GM12878 (cell line): ENCODE results near the gene SYTL4. TPM values are rescaled to one million over a fixed set of nuclear protein-coding genes. Genes with fewer than 3 reads are reported as not detected.

ENCODE experiments used
- ATAC-seq: fragments of 200-7000 bp; cut with Tn5 transposase; 3 replicates; pipeline ENCODE4 v1.9.1; 2020; ENCODE audit warnings: mild to moderate bottlenecking, moderate library complexity
- BruUV-seq: library from RNA; stranded (reverse); fragments of 400-500 nt; replicated peaks from 2 replicates; lab custom pipeline; 2021; lab: Mats Ljungman, UMichigan
- CTCF ChIA-PET: fragments of 300-600 bp; sonication (Branson Sonifier 250); formaldehyde crosslinking; extraction: SDS; loops from one replicate; lab custom pipeline; 2021; ENCODE audit warnings: inconsistent platforms; lab: Yijun Ruan, JAX
- POLR2A ChIA-PET: fragments of 350-600 bp; formaldehyde crosslinking; extraction: SDS; loops from one replicate; lab custom pipeline; 2021; ENCODE audit warnings: inconsistent platforms; lab: Charles Lee
- RAD21 ChIA-PET: fragments of 300-600 bp; sonication (Branson Sonifier 250); formaldehyde crosslinking; loops from one replicate; lab custom pipeline; 2023; ENCODE audit warnings: antibody characterized with exemption; ENCODE audit not compliant: unreplicated experiment; lab: Charles Lee
- SMC1A ChIA-PET: fragments of 300-600 bp; sonication (Branson Sonifier 250); formaldehyde crosslinking; loops from one replicate; lab custom pipeline; 2023; ENCODE audit not compliant: unreplicated experiment, uncharacterized antibody; lab: Charles Lee
- DNase-seq: peaks from one replicate; pipeline ENCODE4 v3.0.0-alpha.2; 2011; ENCODE audit warnings: low read depth, low spot score
- FAIRE-seq: peaks from 3 replicates; lab custom pipeline; 2011; peaks lifted over from hg19 to GRCh38; lab: Jason Lieb, UNC
- H2AFZ ChIP-seq: 2 replicates; pipeline ENCODE4 v1.6.0; 2011; ENCODE audit warnings: low read depth, low read length, control low read depth; ENCODE audit not compliant: control insufficient read depth
- H3K27ac ChIP-seq: 2 replicates; pipeline ENCODE4 v1.5.1; 2011; ENCODE audit warnings: control low read depth; ENCODE audit not compliant: control insufficient read depth, insufficient read depth
- H3K27me3 ChIP-seq, 2 experiments: replicated peaks in 1 of 2; 2 replicates each; pipeline versions ENCODE4 v1.6.0 to v1.6.1; 2011; ENCODE audit warnings: low read length in 1 of 2; ENCODE audit not compliant: control insufficient read depth in 2 of 2, insufficient read depth in 2 of 2
- H3K36me3 ChIP-seq, 2 experiments: 2 replicates each; pipeline ENCODE4 v1.5.1; 2011; ENCODE audit warnings: low read length in 1 of 2; ENCODE audit not compliant: control insufficient read depth in 2 of 2, insufficient read depth in 2 of 2
- H3K4me1 ChIP-seq: 2 replicates; pipeline ENCODE4 v1.6.1; 2011; ENCODE audit warnings: mild to moderate bottlenecking, low read length, moderate library complexity, mixed read lengths; ENCODE audit not compliant: control insufficient read depth, insufficient read depth
- H3K4me2 ChIP-seq: 2 replicates; pipeline ENCODE4 v1.6.0; 2011; ENCODE audit warnings: control low read depth; ENCODE audit not compliant: control insufficient read depth, insufficient read depth
- H3K4me3 ChIP-seq: fragments of 200-600 bp; sonication (generic); 2 replicates; pipeline ENCODE4 v1.5.1; 2016
- H3K79me2 ChIP-seq: 2 replicates; pipeline ENCODE4 v1.6.0; 2011; ENCODE audit warnings: low read length; ENCODE audit not compliant: control insufficient read depth, insufficient read depth
- H3K9ac ChIP-seq: 2 replicates; pipeline ENCODE4 v1.8.0; 2011; ENCODE audit warnings: low read length, control low read depth, mixed read lengths; ENCODE audit not compliant: control insufficient read depth, insufficient read depth
- H3K9me3 ChIP-seq: replicated peaks from 3 replicates; pipeline ENCODE4 v1.5.1; 2011; ENCODE audit warnings: mild to moderate bottlenecking, low read length; ENCODE audit not compliant: control insufficient read depth, insufficient read depth
- H4K20me1 ChIP-seq: 2 replicates; pipeline ENCODE4 v1.6.0; 2011; ENCODE audit not compliant: control insufficient read depth, insufficient read depth
- RAD51 ChIP-seq: fragments of 450-650 bp; IDR thresholded peaks from 2 replicates; pipeline ENCODE4 v1.6.1; 2016; ENCODE audit warnings: moderate library complexity, mild to moderate bottlenecking, inconsistent platforms
- RB1 ChIP-seq: fragments of 450-650 bp; formaldehyde crosslinking; IDR thresholded peaks from 2 replicates; pipeline ENCODE4 v1.6.1; 2017; ENCODE audit warnings: mild to moderate bottlenecking, borderline replicate concordance
- SPI1 ChIP-seq: IDR thresholded peaks from 2 replicates; pipeline ENCODE4 v1.6.1; 2011; ENCODE audit warnings: low read depth, mild to moderate bottlenecking, low read length, moderate library complexity, borderline replicate concordance; ENCODE audit not compliant: insufficient read depth
- WGBS: methylation state at CpG from one replicate; pipeline ENCODE4 v1.1.6; 2016; ENCODE audit warnings: low lambda C conversion rate; ENCODE audit not compliant: insufficient replicate concordance, insufficient coverage; ENCODE audit errors: missing lambda C conversion rate; 5-methylcytosine and 5-hydroxymethylcytosine counted together
- in situ Hi-C: fragments of 300-500 bp; cut with MboI; formaldehyde crosslinking; loops from 9 replicates; pipeline ENCODE4 v1.14.3; 2018; ENCODE audit warnings: mixed read lengths
- intact Hi-C: fragments of 100-400 bp; cut with micrococcal nuclease; formaldehyde crosslinking; loops from one replicate; pipeline ENCODE4 v1.14.2; 2022; ENCODE audit not compliant: unreplicated experiment
- polyA plus RNA-seq, 11 experiments: library from polyadenylated mRNA; depleted of rRNA in 4 of 11; unstranded in 6 of 11; stranded (reverse) in 5 of 11; fragments of >200 nt; fragmentation: Nextera tagmentation in 4 of 11; fragmentation: Illumina TruSeq in 1 of 11; extraction: Ambion mirVana in 4 of 11; extraction: Trizol in 1 of 11; gene quantifications; 1 replicate in 1 of 11; 2 replicates in 10 of 11; pipeline versions ENCODE4 v1.2.1 to v1.2.3, GENCODE V29; 2011 to 2016; ENCODE audit warnings: inconsistent platforms in 2 of 11, missing spikeins in 2 of 11, low read depth in 1 of 11
- total RNA-seq, 4 experiments: library from RNA; depleted of rRNA in 3 of 4; stranded (reverse); fragments of >200 nt in 3 of 4; fragmentation: Illumina TruSeq in 1 of 4; extraction: Trizol in 1 of 4; gene quantifications; 2 replicates each; pipeline versions ENCODE4 v1.2.1 to v1.2.3, GENCODE V29; 2013 to 2021
- TF ChIP-seq, protein P1 (sequence below): IDR thresholded peaks from 2 replicates; pipeline ENCODE4 v1.6.1; 2012; ENCODE audit warnings: low read depth, low read length, improper control_type of control experiment
- TF ChIP-seq, protein P2 (sequence below): IDR thresholded peaks from 2 replicates; pipeline ENCODE4 v1.6.1; 2011; ENCODE audit warnings: borderline replicate concordance, low read depth, mild to moderate bottlenecking, moderate library complexity, mixed read lengths, low read length; ENCODE audit not compliant: insufficient read depth; ENCODE audit errors: extremely low read length
- TF ChIP-seq, protein P3 (sequence below): fragments of 450-650 bp; IDR thresholded peaks from 2 replicates; pipeline ENCODE4 v1.6.1; 2017; ENCODE audit warnings: low read depth, mild to moderate bottlenecking, moderate library complexity

Gene SYTL4
- total and polyA plus RNA-seq, 10 of the 15 experiments (the other 5 are each of a cell fraction or from before 2014, with no cell fraction given) = 0.07 to 0.74 (median 0.19) TPM; not detected in 2

DNA sequence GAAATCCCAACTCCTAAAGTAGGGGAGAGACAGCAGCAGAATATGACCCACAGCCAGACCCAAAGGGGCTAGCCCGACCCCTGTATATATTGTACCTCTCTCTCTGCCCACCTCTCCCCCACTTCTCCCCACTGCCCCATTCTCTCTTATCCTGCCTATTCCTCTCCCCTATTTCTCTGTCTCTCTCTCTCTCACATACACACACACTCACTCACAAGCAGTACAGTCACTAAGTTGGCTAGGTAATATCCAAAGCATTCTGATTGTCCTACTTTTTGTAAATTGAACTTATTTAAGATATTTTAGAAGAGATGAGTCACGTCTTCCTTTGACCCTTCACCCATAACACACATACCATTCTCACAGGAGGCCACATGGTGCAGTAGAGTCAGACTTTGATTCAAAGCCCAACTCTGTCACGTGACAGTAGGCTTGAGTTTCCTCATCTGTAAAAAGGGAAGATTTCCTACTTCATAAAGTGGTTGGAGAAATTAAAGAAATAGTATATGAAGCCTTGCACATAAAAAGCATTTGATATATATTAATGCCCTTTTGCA is 58.4 kb downstream of the SYTL4 start:
- Histone ChIP-seq H3K4me1 (no peaks in the 10 kb centered on the region), H3K36me3 (no peaks in the 10 kb centered on the region), H3K27ac (no peak overlapping the region), H3K4me3 (no peak overlapping the region), H2AFZ (no peak overlapping the region), H3K27me3 (no peaks in the 10 kb centered on the region), H3K4me2 (no peak overlapping the region), H3K9ac (no peak overlapping the region), H3K9me3 (no peaks in the 10 kb centered on the region), H4K20me1 (no peaks in the 10 kb centered on the region), H3K79me2 (no peaks in the 10 kb centered on the region)
- ChIA-PET SMC1A (interaction anchor here (1.6 kb wide), 1 partner anchor 14 kb away, joined by 5 read pairs; no protein-coding TSS in a partner anchor), CTCF (interaction anchor here (1.0 to 7.7 kb wide), 4 partner anchors 12 to 93 kb away, joined by 3 to 86 read pairs (median 12); no protein-coding TSS in a partner anchor), RAD21 (no interaction called here), POLR2A (no interaction called here)
- DNase-seq = no peak
- BruUV-seq = no TSS peak
- intact Hi-C loops = no loop called here
- no peak for FAIRE-seq
- TF ChIP-seq, protein P1, sequence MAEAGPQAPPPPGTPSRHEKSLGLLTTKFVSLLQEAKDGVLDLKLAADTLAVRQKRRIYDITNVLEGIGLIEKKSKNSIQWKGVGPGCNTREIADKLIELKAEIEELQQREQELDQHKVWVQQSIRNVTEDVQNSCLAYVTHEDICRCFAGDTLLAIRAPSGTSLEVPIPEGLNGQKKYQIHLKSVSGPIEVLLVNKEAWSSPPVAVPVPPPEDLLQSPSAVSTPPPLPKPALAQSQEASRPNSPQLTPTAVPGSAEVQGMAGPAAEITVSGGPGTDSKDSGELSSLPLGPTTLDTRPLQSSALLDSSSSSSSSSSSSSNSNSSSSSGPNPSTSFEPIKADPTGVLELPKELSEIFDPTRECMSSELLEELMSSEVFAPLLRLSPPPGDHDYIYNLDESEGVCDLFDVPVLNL = no peak
- TF ChIP-seq RB1 (no peak), SPI1 (no peak), RAD51 (peak; percentile 54; the same call in 1 of the 2 replicates)
- TF ChIP-seq, protein P2, sequence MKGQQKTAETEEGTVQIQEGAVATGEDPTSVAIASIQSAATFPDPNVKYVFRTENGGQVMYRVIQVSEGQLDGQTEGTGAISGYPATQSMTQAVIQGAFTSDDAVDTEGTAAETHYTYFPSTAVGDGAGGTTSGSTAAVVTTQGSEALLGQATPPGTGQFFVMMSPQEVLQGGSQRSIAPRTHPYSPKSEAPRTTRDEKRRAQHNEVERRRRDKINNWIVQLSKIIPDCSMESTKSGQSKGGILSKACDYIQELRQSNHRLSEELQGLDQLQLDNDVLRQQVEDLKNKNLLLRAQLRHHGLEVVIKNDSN = no peak
- TF ChIP-seq, protein P3, sequence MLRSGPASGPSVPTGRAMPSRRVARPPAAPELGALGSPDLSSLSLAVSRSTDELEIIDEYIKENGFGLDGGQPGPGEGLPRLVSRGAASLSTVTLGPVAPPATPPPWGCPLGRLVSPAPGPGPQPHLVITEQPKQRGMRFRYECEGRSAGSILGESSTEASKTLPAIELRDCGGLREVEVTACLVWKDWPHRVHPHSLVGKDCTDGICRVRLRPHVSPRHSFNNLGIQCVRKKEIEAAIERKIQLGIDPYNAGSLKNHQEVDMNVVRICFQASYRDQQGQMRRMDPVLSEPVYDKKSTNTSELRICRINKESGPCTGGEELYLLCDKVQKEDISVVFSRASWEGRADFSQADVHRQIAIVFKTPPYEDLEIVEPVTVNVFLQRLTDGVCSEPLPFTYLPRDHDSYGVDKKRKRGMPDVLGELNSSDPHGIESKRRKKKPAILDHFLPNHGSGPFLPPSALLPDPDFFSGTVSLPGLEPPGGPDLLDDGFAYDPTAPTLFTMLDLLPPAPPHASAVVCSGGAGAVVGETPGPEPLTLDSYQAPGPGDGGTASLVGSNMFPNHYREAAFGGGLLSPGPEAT = no peak
- in situ Hi-C loops = no loop called here
- no peak for ATAC-seq
- 7% methylated on average over 3 of the region's 3 CpGs for WGBS
